Transverse colon (tissue), 4 donors: ENCODE results near the gene ZNF248.

Source experiments
- CTCF ChIP-seq, 5 experiments: fragments of 200-600 bp in 3 of 5; fragments of 450-650 bp in 2 of 5; sonication (generic) in 3 of 5; IDR thresholded peaks; 1 replicate in 2 of 5; 2 replicates in 3 of 5; pipeline ENCODE4 v1.5.1; 2016 to 2017; ENCODE audit warnings: antibody characterized with exemption in 5 of 5, inconsistent platforms in 3 of 5, mild to moderate bottlenecking in 2 of 5, moderate library complexity in 1 of 5
- EP300 ChIP-seq: sonication (generic); formaldehyde crosslinking; IDR thresholded peaks from one replicate; pipeline ENCODE4 v1.6.1; 2017; ENCODE audit warnings: antibody characterized with exemption, low read depth
- POLR2A ChIP-seq: fragments of 450-650 bp; IDR thresholded peaks from one replicate; pipeline ENCODE4 v1.6.1; 2016; ENCODE audit warnings: antibody characterized with exemption, mild to moderate bottlenecking, moderate library complexity
- POLR2AphosphoS5 ChIP-seq, 3 donors: sonication (generic); formaldehyde crosslinking; IDR thresholded peaks; one replicate each; pipeline ENCODE4 v1.6.1; 2016; ENCODE audit warnings: antibody characterized with exemption in 3 of 3

GRCh38 chr10:37737336-37737735, 120.1 kb downstream of the ZNF248 start:
- no peak for TF ChIP-seq CTCF (IDR thresholded peaks at IDR 0.05)
- TF ChIP-seq POLR2A: no peak
- no peak for TF ChIP-seq EP300
- TF ChIP-seq POLR2AphosphoS5 (IDR thresholded peaks at IDR 0.05): no peak
